Measurements from ENCODE around the gene FNIP2. TPM values are rescaled to one million over a fixed set of nuclear protein-coding genes. Genes with fewer than 3 reads are reported as not detected.
A peak's percentile ranks its signal among the peaks of the same experiment; 100 is the strongest.

The FNIP2 gene
- total and polyA plus RNA-seq, 9 of the 15 experiments (the other 6 are each of a cell fraction or from before 2014, with no cell fraction given): 1.7 to 15.5 (median 8.3) TPM

GRCh38 chr4:158769175-158769921 is 522 bp downstream of the FNIP2 start (continued):
- TF ChIP-seq, protein P1, sequence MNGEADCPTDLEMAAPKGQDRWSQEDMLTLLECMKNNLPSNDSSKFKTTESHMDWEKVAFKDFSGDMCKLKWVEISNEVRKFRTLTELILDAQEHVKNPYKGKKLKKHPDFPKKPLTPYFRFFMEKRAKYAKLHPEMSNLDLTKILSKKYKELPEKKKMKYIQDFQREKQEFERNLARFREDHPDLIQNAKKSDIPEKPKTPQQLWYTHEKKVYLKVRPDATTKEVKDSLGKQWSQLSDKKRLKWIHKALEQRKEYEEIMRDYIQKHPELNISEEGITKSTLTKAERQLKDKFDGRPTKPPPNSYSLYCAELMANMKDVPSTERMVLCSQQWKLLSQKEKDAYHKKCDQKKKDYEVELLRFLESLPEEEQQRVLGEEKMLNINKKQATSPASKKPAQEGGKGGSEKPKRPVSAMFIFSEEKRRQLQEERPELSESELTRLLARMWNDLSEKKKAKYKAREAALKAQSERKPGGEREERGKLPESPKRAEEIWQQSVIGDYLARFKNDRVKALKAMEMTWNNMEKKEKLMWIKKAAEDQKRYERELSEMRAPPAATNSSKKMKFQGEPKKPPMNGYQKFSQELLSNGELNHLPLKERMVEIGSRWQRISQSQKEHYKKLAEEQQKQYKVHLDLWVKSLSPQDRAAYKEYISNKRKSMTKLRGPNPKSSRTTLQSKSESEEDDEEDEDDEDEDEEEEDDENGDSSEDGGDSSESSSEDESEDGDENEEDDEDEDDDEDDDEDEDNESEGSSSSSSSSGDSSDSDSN (IDR thresholded peaks at IDR 0.05; ENCODE audit: borderline replicate concordance in 1 of 2, low read depth in 2 of 2, low read length in 2 of 2): peak in 1 of 2 experiments; percentile 1; a peak in 1 of 4 replicates
- TF ChIP-seq ZNF395 (CRISPR knock-in tag; IDR thresholded peaks at IDR 0.05): peak; percentile 22; the same call in 1 of the 2 replicates
- TF ChIP-seq, protein P2, sequence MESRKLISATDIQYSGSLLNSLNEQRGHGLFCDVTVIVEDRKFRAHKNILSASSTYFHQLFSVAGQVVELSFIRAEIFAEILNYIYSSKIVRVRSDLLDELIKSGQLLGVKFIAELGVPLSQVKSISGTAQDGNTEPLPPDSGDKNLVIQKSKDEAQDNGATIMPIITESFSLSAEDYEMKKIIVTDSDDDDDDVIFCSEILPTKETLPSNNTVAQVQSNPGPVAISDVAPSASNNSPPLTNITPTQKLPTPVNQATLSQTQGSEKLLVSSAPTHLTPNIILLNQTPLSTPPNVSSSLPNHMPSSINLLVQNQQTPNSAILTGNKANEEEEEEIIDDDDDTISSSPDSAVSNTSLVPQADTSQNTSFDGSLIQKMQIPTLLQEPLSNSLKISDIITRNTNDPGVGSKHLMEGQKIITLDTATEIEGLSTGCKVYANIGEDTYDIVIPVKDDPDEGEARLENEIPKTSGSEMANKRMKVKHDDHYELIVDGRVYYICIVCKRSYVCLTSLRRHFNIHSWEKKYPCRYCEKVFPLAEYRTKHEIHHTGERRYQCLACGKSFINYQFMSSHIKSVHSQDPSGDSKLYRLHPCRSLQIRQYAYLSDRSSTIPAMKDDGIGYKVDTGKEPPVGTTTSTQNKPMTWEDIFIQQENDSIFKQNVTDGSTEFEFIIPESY (CRISPR knock-in tag; IDR thresholded peaks at IDR 0.05): 0 out of 2 replicates have a peak, but pooled peaks have one; percentile 14
- TF ChIP-seq NONO (IDR thresholded peaks at IDR 0.05; ENCODE audit: low read depth in 2 of 2, low read length in 1 of 2): peak in 1 of 2 experiments; percentile 15; a peak in 1 of 4 replicates
- TF ChIP-seq SMARCA4 (IDR thresholded peaks at IDR 0.05): no peak
- no peak for TF ChIP-seq MAFF (IDR thresholded peaks at IDR 0.05; ENCODE audit: low read length)
- TF ChIP-seq KAT2B (IDR thresholded peaks at IDR 0.05; ENCODE audit: low read depth, low read length): no peak
- peak; percentile 11 for TF ChIP-seq TAF1 (IDR thresholded peaks at IDR 0.05; ENCODE audit: control insufficient read depth, extremely low read depth, insufficient read depth, low read length, severe bottlenecking)
- TF ChIP-seq ZBTB7A (IDR thresholded peaks at IDR 0.05; ENCODE audit: borderline replicate concordance, control insufficient read depth, low read depth, low read length): peak; percentile 63
- TF ChIP-seq ZSCAN29 (IDR thresholded peaks at IDR 0.05): peak; percentile 81
- TF ChIP-seq, protein P3, sequence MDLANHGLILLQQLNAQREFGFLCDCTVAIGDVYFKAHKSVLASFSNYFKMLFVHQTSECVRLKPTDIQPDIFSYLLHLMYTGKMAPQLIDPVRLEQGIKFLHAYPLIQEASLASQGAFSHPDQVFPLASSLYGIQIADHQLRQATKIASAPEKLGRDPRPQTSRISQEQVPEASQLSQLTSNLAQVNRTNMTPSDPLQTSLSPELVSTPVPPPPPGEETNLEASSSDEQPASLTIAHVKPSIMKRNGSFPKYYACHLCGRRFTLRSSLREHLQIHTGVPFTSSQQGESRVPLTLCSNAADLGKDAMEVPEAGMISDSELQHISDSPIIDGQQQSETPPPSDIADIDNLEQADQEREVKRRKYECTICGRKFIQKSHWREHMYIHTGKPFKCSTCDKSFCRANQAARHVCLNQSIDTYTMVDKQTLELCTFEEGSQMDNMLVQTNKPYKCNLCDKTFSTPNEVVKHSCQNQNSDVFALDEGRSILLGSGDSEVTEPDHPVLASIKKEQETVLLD (IDR thresholded peaks at IDR 0.05): 0 out of 2 replicates have a peak, but pooled peaks have one; percentile 39
- no peak for TF ChIP-seq EP300 (IDR thresholded peaks at IDR 0.05; ENCODE audit: low read length)
- peak; percentile 55; the same call in 1 of the 2 replicates for TF ChIP-seq NKRF (IDR thresholded peaks at IDR 0.05; ENCODE audit: borderline replicate concordance)
- TF ChIP-seq PHF8 (IDR thresholded peaks at IDR 0.05; ENCODE audit: borderline replicate concordance, low read length): peak; percentile 24; the same call in 1 of the 2 replicates

All from K562 (cell line).